Fibroblast of skin of back (primary cell): Measurements from ENCODE around the gene RPS3A.
"Not testable (repeated sequence)": the region's sequence is repeated elsewhere in the genome, so short reads cannot be mapped to it uniquely, and the experiment has no call there.

Source experiments
- DNase-seq: peaks from one replicate; pipeline ENCODE4 v3.0.0-alpha.2; 2013

Gene RPS3A

DNA sequence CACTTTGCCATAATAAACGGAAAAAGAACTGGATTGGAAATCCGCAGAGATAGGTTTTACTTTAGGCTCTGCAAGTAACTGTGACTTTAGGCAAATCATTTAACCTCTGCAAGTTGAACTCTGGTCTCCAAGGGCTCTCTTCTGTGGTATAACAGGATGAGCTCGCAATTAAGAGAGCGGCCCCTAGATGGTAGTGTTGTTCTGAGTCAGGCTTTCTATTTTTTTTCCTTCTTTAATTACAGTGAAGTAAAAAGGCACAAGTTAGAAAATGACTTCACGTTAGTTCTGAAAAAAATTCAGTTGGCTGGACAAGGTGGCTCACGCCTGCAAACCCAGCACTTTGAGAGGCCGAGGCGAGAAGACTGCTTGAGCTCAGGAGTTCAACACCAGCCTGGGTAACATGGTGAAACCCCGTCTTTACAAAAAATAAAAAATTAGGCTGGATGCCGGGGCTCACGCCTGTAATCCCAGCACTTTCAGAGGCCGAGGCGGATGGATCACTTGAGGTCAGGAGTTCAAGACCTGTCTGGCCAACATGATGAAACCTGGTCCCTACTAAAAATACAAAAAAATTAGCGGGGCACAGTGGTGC is 18.0 kb downstream of the RPS3A start:
- DNase-seq, result peak; percentile 62

DNA sequence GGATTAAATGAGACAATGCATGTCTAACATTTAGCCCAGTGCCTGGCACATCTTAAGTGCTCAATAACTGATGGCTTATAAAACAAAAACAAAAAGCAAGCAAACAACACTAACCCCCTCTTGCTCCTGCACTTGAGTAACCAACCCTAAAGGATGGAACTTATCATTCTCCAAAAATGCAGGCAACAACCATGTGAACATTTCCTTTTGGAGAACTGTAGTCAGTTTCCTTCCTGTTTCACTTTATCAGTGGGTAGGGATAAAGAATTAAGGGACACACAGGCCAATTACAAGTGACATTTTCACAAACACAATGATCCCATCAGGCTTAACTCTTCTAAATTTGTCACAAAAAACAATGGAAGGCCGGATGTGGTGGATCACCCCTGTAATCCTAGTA is 30.4 kb downstream of the RPS3A start:
- DNase-seq, result no peak

DNA sequence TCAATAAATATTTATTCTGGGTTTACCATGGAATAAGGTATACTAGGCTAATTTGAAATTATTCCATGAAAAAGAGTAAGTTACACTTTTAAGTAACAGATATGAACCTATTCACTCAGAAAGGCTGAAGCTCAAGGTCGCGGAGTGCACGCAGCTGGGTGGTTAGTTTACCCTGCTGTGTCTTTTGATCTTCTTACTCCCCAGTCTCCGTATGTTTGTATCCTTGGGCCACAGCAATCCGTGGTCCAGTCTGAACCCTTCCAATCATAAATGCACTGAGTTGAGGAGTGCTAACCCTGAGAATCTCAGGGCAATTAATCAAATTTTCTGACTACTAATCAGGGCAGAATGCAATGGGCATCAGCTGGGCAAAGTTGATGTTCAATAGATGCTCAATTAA is 33.9 kb downstream of the RPS3A start:
- DNase-seq, result no peak

DNA sequence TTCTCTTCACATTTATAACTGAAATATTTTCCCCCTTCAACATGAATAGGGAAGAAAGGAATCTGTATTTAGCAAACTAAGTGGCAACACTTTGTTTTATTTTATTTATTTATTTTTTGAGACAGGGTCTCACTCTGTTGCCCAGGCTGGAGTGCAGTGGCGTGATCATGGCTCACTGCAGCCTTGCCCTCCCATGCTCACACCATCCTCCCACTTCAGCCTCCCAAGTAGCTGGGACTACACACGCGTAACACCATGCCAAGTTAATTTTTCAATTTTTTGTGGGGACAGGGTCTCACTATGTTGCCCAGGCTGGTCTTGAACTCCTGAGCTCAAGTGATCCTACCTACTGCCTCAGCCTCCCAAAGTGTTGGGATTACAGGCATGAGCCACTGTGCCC is 36.6 kb downstream of the RPS3A start:
- DNase-seq, result not testable (repeated sequence)

DNA sequence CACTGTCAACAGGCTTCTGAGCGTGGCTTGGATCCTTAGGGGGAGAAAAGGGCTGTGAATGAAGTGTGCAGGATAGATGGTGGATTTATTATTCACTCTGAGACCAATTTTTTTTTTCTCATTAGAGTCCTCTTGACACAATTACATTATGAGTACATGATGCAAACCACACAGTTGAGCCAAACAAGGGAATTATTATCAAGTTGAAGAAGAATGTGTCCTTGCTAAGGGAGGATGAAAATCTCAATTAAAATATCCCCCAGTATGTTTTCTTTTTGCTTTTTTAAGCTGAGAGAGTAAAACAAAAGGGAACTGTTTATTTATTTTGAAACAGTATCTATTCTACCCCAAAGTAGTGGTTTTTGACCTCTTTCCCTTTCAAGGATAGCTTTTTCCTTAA is 40.4 kb downstream of the RPS3A start:
- no peak for DNase-seq

DNA sequence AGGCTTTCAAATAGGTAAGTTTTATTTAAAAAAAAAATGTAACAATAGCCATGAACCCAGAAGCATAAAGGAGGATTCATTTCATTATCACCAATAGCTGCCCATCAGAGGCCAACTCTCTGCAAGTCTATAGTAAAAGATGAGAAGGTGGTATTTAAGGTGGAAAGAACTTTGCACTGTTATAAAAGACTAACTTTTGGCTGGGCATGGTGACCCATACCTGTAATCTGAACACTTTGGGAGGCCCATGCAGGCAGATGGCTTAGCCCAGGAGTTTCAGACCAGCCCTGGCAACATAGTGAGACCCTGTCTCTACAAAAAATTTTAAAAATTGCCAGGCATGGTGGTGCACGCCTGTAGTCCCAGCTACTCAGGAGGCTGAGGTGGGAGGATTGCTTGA is 43.3 kb downstream of the RPS3A start:
- DNase-seq, result no peak

DNA sequence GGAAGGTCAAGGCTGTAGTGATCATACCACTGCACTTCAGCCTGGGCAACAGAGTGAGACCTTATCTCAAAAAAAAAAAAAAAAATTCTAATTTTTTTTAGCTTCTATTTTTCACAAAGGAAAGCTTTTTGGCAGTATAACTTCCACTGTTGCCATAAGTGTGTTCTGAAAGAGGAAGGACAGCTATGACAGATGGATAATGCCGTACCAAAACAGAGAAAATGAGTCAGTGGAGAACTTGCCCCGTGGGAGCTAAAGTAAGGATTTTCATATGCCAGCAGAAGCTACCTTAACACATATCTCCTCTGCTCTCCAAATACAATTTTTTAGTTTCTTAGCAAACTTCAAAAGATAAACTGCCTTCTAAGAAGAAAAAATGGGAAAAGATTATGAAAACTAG is 43.7 kb downstream of the RPS3A start:
- peak; percentile 12 for DNase-seq

DNA sequence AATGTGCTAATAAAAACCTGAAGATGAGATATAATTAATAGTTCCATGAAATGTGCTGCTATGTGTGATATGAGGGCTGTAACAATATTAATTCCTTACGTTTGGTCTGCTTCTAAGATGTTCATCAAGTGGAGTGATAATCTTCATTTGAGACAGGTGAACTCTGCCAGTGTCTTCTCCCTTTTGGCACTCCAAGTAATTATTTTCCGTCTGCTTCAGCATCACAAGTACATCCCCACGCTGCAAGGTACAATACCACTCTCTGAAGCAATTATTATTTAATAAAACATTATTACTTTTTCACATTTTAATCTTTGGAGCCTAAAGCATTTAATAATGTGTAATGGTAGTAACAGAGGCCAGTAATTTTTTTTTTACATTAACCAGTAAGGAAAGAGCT is 44.4 kb downstream of the RPS3A start:
- no peak for DNase-seq

DNA sequence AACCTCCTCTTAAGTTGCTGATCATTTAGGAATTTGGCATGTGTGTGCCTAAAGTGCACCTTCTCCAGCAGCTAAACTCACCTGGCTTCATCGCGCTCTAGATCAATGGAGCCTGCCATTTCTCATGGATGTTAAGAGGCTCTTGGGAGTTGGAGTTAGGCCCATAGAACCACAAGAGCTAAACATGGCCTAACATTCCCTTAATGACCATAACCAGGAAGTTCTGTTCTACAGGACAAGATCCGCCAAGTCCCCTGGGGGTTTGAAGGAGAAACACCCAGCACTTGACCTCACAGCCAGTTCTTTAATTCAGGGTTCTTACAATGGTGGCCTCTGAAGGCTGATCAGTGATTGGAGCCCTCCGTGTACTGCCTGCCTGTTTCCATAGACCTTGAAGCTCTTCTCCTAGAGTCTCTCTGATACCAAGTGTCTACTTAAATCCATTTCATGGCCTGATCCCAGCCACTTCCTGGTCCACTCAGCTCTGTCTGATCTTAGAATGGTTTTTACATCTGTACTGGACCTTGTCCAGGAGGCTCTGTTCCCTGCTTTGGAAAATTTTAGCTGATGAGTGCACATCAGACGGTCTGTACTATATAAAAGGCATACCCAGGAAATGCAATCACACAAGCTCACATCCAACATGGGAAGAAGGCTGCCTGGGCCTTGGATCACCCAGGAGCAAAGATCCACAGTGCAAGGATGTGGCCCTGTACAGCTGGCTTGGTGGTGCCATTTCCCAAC is 45.1 kb downstream of the RPS3A start:
- DNase-seq, result no peak

DNA sequence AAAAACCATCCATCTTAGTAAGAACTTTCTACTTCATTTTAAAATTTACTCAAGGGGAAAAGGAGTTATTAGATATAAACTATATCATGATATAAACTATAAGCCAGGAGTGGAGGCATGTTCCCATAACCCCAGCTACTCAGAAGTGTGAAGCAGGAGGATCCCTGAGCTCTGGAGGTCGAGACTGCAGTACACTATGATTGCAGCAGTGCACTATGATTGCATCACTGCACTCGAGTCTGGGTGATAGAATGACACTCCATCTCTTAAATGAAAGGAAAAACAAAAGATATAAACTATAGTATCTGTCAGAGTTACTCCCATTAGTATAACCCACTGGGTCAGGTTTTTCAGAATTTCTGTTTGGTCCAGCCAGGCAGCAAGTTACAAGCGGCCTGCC is 47.6 kb downstream of the RPS3A start:
- DNase-seq, result no peak

DNA sequence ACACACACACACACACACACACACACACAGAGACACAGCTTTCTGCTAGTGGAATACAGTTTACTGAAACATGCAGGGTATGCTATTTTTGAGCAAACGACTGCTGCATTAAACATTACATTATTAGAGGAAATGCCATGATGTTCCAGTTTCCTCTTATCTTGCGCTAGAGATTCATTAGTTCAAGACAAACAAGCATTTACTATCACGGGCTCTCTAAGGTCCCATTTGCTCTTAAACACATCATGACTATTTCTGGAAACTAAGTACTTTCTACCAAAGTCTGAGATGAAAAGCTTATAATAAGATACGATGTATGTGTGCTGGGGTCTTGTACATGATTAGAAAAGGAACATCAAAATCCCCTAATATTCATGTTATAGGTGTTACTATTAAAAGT is 48.8 kb downstream of the RPS3A start:
- no peak for DNase-seq

DNA sequence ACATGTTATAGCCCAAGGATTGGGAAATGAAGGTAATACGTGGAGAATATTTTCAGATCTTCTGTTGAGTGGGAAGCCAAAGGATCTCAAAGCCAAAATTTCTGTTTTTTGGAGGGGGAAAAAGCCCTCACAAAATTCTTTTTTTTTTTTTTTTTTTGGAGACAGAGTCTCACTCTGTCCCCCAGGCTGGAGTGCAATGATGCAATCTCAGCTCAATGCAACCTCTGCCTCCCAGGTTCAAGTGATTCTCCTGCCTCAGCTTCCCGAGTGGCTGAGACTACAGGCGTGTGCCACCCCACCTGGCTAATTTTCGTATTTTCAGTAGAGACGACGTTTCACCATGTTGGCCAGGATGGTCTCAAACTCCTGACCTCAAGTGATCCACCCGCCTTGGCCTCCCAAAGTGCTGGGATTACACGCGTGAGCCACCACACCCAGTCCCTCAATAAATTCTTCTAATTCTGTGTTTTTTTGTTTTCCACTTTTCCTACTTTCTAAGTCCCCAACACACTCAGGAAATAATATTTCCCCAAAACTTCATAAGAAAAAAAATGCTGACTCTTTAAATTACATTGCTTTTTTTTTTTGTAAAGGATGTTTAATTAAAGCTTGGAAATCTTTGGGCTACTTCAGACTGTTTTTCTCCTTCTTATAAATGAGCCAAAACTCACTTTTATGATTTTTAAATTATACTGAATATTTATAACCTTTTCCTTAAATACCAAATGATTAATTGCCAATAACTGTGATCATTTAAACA is 51.6 kb downstream of the RPS3A start:
- DNase-seq, result no peak

DNA sequence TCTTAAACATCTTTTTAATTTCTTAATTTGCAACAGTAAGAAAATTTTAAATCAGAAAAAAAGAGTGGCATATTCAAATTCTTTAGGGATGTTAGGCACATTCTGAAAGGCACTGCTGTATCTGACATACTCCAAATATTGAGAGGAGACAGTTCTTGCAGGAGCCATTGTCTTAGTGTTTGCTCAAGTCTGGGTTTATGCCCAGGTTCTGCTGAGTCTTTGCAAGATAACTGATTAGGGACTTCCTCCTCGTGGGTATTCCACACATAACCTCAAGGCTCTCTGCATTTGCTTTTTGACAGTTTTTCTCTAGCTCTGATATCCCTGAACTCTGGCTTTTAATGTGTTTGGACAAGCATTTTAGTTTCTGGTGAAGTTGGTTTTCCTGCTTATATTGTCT is 52.6 kb downstream of the RPS3A start:
- no peak for DNase-seq

DNA sequence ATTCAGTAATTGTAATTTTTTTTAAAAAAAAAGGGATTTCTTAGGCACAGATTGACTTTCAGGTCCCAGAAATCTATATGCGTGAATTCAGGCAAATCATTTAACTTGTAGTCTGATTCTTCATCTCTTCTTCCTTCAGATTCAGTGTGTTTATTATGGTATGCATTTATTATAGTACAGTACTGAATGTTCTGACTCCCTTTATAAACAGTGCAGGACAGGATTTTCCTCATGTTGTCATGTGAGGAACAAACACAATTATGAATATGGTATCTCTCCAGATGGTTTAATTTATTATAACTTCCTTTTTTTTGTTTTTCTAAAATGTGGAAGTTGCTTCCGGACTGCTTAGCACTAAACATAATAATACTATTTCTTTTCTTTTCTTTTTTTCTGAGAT is 54.2 kb downstream of the RPS3A start:
- DNase-seq, result no peak
